Fibroblast of peridontal ligament (primary cell): ENCODE data around the gene VPS29.
"Not testable (repeated sequence)": the region's sequence is repeated elsewhere in the genome, so short reads cannot be mapped to it uniquely, and the experiment has no call there.

ENCODE experiments used
- DNase-seq: peaks from one replicate; pipeline ENCODE4 v3.0.0-alpha.2; 2010; ENCODE audit errors: extremely low read depth

VPS29 gene

DNA sequence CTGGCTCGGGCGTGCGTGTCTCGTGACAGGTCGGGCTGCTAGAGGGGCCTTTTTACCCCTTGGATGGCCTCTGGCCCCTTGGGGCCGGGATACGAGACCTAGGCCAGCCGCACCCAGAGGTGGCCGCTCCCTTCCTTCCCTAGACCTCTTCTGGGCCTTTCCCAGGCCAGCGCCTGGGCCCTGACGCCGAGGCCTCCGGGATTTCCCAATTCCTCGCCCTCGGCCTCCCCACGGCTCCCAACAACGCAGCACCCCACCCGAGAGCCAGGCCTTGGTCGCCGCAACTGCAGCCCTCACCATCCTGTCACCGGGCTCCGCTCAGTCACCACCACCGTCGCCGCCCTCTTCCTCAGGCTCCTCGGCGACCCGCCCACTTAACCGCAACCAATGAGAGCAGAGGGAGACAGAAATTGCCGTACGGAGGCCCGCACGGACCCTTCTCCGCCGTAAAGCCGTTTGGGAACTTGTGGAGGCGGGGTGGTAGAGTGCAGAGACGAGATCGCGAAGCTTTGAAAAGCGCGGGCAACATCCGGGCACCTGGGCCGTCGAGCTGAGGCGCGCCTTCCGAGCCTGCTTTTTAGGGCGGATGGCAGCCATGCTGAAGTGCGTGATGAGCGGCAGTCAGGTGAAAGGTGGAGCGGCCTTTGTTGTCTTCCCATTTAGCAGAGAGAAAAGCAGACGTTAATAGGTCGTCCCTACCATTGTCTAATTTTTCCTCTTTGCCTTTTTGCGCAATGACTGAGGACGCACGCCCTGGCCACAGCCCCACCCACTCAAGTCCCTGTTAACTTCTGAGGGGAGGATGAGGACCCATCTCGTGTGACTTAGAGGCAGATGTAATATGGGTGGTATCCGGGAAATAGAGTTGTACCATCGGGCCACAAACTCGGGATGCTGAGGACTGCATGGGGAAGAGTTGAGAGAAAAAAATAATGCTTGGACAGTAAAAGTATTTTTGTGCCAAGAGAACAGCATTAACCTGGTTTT lies at the start of gene VPS29, which contains the start of gene RAD9B:
Gene VPS29, minus strand, starts transcription at position 360 of the 987 bp plus-strand sequence. Its CDS starts 60 bp downstream, at position 300.
Gene RAD9B, plus strand, starts transcription at position 580 of the 987 bp plus-strand sequence. Its CDS starts 7 bp downstream, at position 587.
- DNase-seq, result peak; percentile 97

DNA sequence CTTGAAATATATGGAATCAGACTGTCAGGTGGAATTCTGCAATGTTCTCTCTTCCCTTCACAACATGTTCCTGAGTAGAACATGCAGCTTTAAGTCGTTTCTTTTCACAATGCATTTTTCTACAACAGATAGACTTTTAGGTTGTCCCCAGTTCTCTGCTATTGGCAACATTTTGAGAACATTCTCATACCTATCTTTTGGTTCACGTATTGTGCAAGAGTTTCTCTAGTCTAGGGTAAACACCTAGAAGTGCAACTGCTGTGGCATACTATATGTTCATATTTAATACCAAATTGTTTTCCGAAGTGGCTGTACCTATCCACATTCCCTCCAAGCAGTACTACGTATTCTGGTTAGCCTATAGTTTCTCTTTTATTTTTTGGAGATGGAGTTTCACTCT lies 49.1 kb upstream of the VPS29 start:
- no peak for DNase-seq

DNA sequence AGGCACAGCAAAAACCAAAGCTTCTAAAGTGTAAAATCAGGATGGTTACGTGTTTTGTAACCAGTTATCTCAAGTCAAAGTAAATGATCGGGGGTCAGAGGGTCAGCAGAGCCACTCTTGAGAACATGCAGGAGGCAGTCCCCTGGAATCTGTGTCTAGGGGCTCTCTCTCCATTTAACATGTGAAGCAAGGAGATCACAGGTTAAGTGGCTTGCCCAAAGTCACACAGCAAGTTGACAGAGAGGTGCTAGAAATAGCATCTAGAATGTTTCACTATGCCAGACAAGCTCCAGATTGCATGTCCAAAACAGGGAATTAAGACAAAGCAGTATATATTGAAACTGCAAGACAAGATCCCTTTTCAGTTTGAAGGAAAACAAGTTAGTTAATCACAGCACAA lies 47.8 kb upstream of the VPS29 start:
- DNase-seq, result no peak

DNA sequence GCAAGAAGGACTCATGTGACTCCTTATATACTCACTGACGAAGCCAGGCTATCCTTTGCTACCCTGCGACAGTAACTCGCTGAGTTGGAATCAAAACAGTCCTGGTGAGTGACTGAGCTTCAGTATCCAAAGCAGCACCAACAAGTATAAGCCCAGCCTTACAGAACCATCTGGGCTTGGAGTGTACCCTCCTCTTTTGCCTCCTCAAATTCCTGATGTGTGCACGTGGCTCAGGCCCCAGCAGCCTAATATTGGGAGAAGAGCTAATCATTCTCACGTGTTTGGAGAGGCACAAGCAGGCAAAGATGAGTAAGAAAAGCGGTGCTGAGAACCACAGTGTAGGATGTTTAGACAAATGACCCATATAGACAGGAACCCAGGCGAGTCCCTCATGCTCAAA lies 46.8 kb upstream of the VPS29 start:
- DNase-seq, result peak; percentile 38

DNA sequence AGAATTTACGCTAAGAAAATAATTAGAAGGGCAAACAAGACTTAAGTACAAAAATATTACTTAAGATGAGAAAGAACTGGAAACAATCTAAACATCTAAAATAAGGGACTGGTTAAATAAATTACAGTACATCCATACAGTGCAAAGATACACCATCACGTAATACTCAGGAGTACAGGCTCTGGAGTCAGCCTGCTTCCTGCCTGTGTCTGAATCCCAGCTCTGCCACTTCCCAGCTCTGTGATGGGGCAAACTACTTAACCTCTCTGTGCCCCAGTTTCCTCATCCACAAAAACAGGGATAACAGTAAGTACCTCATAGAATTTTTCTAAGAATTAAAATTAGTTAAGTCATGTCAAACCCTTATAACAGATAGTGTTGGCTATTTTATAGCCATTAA lies 45.2 kb upstream of the VPS29 start:
- DNase-seq, result no peak

GRCh38 chr12:110546339-110546738 lies 44.4 kb upstream of the VPS29 start:
- peak; percentile 92 for DNase-seq

DNA sequence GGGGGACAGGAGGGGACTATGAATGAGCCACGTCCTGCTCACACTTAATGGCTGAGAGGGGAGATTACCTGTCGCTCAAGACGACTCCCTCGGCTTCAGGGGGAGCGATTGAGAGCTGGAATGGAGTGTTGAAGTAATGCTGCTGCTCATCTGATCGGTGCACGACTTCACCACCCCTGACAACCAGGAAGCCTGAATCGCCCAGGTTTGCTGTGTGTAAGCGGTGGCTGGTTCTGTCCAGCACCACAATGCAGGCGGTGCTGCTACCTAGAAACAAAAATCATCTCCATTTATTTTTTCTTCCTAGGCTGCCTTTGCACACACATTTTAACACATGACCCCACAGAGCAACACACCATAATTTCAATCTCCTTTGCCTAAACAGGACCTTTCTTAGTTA lies 43.9 kb upstream of the VPS29 start:
- no peak for DNase-seq

DNA sequence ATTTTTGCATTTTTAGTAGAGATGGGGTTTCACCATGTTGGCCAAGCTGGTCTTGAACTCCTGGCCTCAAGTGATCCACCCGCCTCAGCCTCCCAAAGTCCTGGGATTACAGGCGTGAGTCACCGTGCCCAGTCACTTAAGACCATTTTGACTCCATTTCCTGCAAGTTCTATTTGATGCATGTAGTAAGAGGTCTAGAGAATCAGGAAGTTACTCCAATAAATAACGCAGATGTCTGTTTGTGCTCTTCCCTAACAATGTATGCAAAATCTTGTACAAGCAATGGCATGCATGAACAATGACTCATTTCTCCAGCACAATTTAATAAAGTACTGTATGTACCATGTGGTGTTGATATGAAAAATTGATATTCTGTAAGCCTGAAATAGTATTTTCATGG lies 43.3 kb upstream of the VPS29 start:
- not testable (repeated sequence) for DNase-seq

DNA sequence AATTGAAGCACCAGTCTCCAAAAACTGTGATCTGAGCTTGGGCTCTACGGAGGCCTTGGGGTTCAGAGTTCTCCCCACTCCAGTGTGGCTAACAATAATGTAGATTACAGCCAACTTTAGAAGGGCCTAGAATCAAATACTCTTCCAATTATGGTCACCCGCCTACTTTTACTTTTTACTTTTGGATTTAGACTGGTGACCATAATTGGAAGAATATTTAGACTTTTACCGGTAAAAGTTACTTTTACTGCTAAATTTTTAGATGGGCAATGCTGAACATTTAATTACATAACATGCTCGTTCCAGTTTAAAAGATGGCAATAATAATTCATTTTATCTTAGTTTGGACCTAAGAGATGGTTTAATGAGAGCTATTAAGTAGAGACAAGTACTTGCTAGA lies 42.1 kb upstream of the VPS29 start:
- DNase-seq, result no peak

- peak; percentile 92 for DNase-seq
Measured at GRCh38 chr12:110543252-110543959, 41.5 kb upstream of the VPS29 start.

- no peak for DNase-seq
Measured at GRCh38 chr12:110540048-110540447, 38.1 kb upstream of the VPS29 start.

DNA sequence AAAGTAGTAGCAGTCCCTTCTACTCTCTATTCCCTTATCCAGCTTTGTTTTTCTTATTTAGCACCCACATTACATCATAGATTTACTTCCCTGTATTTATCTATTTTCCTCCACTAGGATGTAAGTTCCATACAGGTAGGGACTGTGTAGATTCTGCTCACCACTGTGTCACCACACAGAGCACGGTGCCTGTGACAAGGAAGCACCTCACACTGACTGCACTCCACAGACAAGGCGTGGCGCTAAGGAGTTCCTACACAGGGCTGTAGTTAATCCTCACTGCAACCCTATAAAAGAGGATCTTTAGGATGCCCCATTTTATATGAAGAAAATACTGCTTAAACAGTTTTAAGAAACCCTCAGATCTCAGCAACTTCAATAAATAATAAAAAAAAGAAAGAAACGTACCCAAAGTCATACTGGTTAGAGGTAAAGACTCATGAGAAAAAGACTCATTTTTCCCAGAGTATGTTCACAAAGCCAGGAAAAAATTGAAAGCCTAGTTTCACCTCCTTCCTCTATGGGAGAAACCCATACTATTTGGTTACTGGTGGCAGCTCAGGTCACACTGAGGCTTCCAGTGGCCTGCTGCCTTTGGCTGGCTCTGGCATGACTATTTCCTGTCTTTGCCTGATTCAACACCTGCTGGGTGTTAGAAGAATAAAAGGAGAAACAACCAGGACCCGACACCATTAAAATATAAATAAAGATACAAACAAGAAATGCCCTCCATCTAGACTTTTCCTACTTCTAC lies 37.1 kb upstream of the VPS29 start:
- DNase-seq, result no peak

GRCh38 chr12:110537605-110538409 lies 35.9 kb upstream of the VPS29 start:
- no peak for DNase-seq

DNA sequence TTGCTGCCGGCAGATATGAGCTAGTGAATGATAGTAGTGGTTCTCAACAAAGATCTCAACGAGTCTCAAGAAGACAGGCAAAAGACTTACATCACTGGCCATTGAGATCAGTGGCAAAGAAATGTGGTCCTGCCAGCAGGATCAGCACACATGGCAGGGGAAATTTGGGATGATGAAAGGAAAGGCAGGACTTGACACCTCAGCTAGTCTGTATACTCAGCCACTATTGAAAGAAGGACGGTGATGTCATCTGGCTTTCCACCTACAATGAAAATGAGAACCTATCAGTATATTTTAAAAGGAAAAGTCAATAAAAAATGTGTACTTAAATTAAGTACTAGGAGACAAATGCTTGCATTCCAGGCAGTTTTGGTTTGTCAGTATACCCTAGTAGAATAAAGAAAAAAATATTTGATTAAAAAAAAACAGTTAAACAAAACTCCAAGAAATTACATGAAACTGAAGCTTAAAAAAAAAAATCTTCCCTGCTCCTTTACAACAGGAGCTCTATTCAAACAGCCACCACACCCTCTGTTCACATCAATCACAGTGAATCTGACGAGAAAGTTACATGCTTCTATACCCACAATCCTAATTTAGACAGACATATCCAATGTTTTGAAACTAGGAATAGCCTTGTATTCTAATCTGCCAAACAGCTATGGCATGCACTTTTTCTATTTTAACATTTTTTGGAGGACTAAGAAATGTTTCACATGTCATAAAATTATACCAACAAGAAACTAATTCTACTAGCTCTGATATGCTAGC lies 35.1 kb upstream of the VPS29 start:
- no peak for DNase-seq

- no peak for DNase-seq
Measured at GRCh38 chr12:110534811-110535210, 32.9 kb upstream of the VPS29 start.

- DNase-seq, result peak; percentile 50
Measured at GRCh38 chr12:110533607-110534006, 31.7 kb upstream of the VPS29 start.

- DNase-seq, result no peak
Measured at GRCh38 chr12:110532644-110533043, 30.7 kb upstream of the VPS29 start.

DNA sequence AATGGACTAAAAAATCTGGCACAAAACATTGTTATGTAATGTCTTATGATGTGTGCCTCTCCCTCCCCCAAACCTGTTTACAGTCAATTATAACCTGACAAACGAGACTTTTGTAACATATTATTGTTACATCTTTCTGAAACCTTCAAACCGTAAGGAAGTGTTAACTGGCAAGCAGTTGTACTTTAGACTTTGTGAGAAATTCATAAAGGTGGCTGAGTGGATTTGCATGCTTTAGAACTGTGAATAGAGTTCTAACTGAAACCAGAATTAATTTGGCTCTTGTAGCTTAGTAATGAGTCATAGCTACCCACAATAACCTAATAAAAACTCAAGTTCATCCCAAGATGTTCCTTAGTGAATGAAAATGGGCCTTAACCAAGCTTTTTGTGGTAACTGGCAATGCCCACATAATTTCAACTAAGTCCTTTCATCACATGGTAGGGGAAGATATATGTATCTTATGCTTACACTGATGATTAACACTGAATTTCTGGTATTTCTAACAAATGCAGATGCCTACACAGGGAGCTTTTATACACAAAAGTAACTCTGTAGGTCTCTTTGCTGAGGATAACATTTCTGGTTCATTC lies 29.9 kb upstream of the VPS29 start:
- DNase-seq, result peak; percentile 73

GRCh38 chr12:110530511-110530910 lies 28.6 kb upstream of the VPS29 start:
- no peak for DNase-seq

DNA sequence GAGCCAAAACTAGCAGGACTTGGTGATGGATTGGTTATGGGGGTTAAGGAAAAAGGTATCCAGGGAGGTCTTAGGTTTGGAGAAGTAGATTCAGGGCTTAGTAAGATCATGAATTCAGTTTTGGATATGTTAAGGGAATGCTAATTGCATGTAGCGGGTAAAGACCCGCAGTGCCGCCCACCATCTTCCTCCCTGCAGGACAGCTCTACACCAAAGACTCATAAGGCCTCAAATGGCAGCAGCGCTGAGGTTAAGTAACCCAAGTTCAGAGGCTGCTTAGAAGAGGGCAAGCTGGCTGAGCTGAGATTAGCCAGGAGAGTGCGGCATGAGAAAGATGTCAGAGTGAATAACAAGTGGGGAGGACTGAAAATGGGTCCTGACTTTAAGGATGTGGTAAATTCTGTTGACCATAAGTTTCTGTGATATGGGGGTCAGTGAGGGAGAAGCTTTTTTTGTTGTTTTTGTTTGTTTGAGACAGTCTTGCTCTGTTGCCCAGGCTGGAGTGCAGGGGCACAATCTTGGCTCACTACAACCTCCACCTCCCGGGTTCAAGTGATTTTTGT lies 26.4 kb upstream of the VPS29 start:
- DNase-seq, result no peak
